ENCODE data around the gene VAMP3. TPM values are rescaled to one million over a fixed set of nuclear protein-coding genes. Genes with fewer than 3 reads are reported as not detected.
A peak's percentile ranks its signal among the peaks of the same experiment; 100 is the strongest.

Gene VAMP3
- total RNA-seq, 2 experiments from 2014 or later: 31.6 to 34.9 TPM

GRCh38 chr1:7768583-7768982 is 2.5 kb upstream of the VAMP3 start:
- peaks cover 9% of the 10 kb centered on the region; the same call in 1 of the 2 replicates for H3K79me2 ChIP-seq (ENCODE audit: insufficient read depth, low read depth, low read length)
- H3K9me2 ChIP-seq (ENCODE audit: insufficient read depth, low read length): no peaks in the 10 kb centered on the region
- no peaks in the 10 kb centered on the region for H4K20me1 ChIP-seq (ENCODE audit: insufficient read depth, low read length)
- peaks cover 8% of the 10 kb centered on the region; the same call in 1 of the 2 replicates for H3K36me3 ChIP-seq (ENCODE audit: insufficient read depth, low read length)
- H3K9me3 ChIP-seq (ENCODE audit: low read length): no peaks in the 10 kb centered on the region
- DNase-seq (ENCODE audit: low spot score): no peak
- BruUV-seq (replicated peaks): no TSS peak
- H3K27ac ChIP-seq (ENCODE audit: low read depth, low read length, poor library complexity, severe bottlenecking): no peak overlapping the region
- intact Hi-C loops (cut with micrococcal nuclease; ENCODE audit: unreplicated experiment): no loop called here
- CTCF ChIA-PET (ENCODE audit: unreplicated experiment): no interaction called here
- peaks cover 7% of the 10 kb centered on the region for H3K4me1 ChIP-seq (ENCODE audit: insufficient read depth, low read length, poor library complexity, severe bottlenecking)
- H3K4me3 ChIP-seq (ENCODE audit: low read depth, low read length, poor library complexity, severe bottlenecking): no peak overlapping the region
- 0 out of 2 replicates have a peak overlapping the region, but pooled peaks have one; percentile 4 for H2AFZ ChIP-seq (ENCODE audit: low read length)
- TF ChIP-seq EZH2phosphoT487 (IDR thresholded peaks at IDR 0.05; ENCODE audit: borderline replicate concordance, low read depth, low read length) (no peak), CTCF (conservative IDR thresholded peaks at IDR 0.05; ENCODE audit: low read length) (no peak)
- POLR2A ChIA-PET: interaction anchor here (0.6 to 1.0 kb wide), 3 partner anchors 19 to 991 kb away, joined by 3 to 5 read pairs (median 4); no protein-coding TSS in a partner anchor
- no peak overlapping the region for H3K4me2 ChIP-seq (ENCODE audit: low read length)

GRCh38 chr1:7769673-7770412 is 1.3 kb upstream of the VAMP3 start:
- Histone ChIP-seq H4K20me1 (ENCODE audit: insufficient read depth, low read length) (no peaks in the 10 kb centered on the region), H3K27ac (ENCODE audit: low read depth, low read length, poor library complexity, severe bottlenecking) (no peak overlapping the region), H3K4me3 (ENCODE audit: low read depth, low read length, poor library complexity, severe bottlenecking) (no peak overlapping the region), H2AFZ (ENCODE audit: low read length) (peak overlapping the region; percentile 100; the same call in 1 of the 2 replicates), H3K4me2 (ENCODE audit: low read length) (no peak overlapping the region), H3K79me2 (ENCODE audit: insufficient read depth, low read depth, low read length) (peaks cover 13% of the 10 kb centered on the region; the same call in 1 of the 2 replicates), H3K9me2 (ENCODE audit: insufficient read depth, low read length) (no peaks in the 10 kb centered on the region), H3K36me3 (ENCODE audit: insufficient read depth, low read length) (peaks cover 20% of the 10 kb centered on the region), H3K4me1 (ENCODE audit: insufficient read depth, low read length, poor library complexity, severe bottlenecking) (peaks cover 7% of the 10 kb centered on the region), H3K9me3 (ENCODE audit: low read length) (no peaks in the 10 kb centered on the region)
- intact Hi-C loops (cut with micrococcal nuclease; ENCODE audit: unreplicated experiment): loop anchor here (5.0 kb wide), 1 partner anchor 192 kb away; the partner anchor contains the start of gene PARK7
- no peak for TF ChIP-seq CTCF (conservative IDR thresholded peaks at IDR 0.05; ENCODE audit: low read length)
- no peak for TF ChIP-seq EZH2phosphoT487 (IDR thresholded peaks at IDR 0.05; ENCODE audit: borderline replicate concordance, low read depth, low read length)
- no TSS peak for BruUV-seq (replicated peaks)
- no peak for DNase-seq (ENCODE audit: low spot score)
- ChIA-PET POLR2A (no interaction called here), CTCF (ENCODE audit: unreplicated experiment) (no interaction called here)

- no peak for DNase-seq (ENCODE audit: low spot score)
- H3K79me2 ChIP-seq (ENCODE audit: insufficient read depth, low read depth, low read length): peaks cover 13% of the 10 kb centered on the region; the same call in 1 of the 2 replicates
- POLR2A ChIA-PET: interaction anchor here (1.7 kb wide), 1 partner anchor 10 kb away, joined by 4 read pairs; no protein-coding TSS in a partner anchor
- H3K9me3 ChIP-seq (ENCODE audit: low read length): no peaks in the 10 kb centered on the region
- H4K20me1 ChIP-seq (ENCODE audit: insufficient read depth, low read length): no peaks in the 10 kb centered on the region
- peaks cover 21% of the 10 kb centered on the region for H3K36me3 ChIP-seq (ENCODE audit: insufficient read depth, low read length)
- H2AFZ ChIP-seq (ENCODE audit: low read length): peak overlapping the region; percentile 100
- CTCF ChIA-PET (ENCODE audit: unreplicated experiment): no interaction called here
- H3K4me3 ChIP-seq (ENCODE audit: low read depth, low read length, poor library complexity, severe bottlenecking): peak overlapping the region; percentile 98
- peak overlapping the region; percentile 92 for H3K4me2 ChIP-seq (ENCODE audit: low read length)
- TF ChIP-seq CTCF (conservative IDR thresholded peaks at IDR 0.05; ENCODE audit: low read length): no peak
- no peak for TF ChIP-seq EZH2phosphoT487 (IDR thresholded peaks at IDR 0.05; ENCODE audit: borderline replicate concordance, low read depth, low read length)
- intact Hi-C loops (cut with micrococcal nuclease; ENCODE audit: unreplicated experiment): loop anchor here (5.0 kb wide), 1 partner anchor 192 kb away; the partner anchor contains the start of gene PARK7
- no peak overlapping the region for H3K27ac ChIP-seq (ENCODE audit: low read depth, low read length, poor library complexity, severe bottlenecking)
- BruUV-seq (replicated peaks): no TSS peak
- H3K9me2 ChIP-seq (ENCODE audit: insufficient read depth, low read length): no peaks in the 10 kb centered on the region
- H3K4me1 ChIP-seq (ENCODE audit: insufficient read depth, low read length, poor library complexity, severe bottlenecking): peaks cover 7% of the 10 kb centered on the region
Observed at GRCh38 chr1:7770669-7770996, 463 bp upstream of the VAMP3 start.
